LHCN-M2 (cell line): Measurements from ENCODE around the gene KRTAP10-11. TPM values are rescaled to one million over a fixed set of nuclear protein-coding genes. Genes with fewer than 3 reads are reported as not detected.
"Not testable (repeated sequence)": the region's sequence is repeated elsewhere in the genome, so short reads cannot be mapped to it uniquely, and the experiment has no call there.

Experiments
- DNase-seq: peaks from one replicate; pipeline ENCODE4 v3.0.0-alpha.2; 2012; ENCODE audit warnings: low read depth
- total RNA-seq: library from RNA; depleted of rRNA; stranded (reverse); fragments of >200 nt; gene quantifications from 2 replicates; pipeline ENCODE4 v1.2.3, GENCODE V29; 2014

Gene KRTAP10-11
- total RNA-seq, 1 experiment from 2014 or later = not detected

DNA sequence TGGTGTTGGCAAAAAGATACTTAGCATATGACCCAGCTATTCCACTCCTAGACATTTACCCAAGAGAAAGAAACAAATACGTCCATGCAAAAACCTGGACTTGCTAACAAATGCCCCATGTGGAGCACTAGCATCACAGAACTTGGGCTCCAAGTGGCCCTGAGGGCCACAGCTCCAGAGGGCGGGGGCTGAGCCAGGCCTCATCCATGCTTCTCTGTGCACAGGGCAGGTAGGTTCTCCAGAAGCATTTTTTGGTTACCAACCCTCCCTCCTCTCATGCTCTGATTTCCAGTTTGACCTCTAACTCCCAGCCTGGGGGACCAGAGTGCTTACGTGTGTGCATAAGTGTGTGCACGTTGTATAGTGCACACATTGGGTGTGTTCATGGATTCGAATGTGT, 18.5 kb downstream of the KRTAP10-11 start:
- DNase-seq = no peak

GRCh38 chr21:44666401-44667320, 20.4 kb downstream of the KRTAP10-11 start, which contains the start of gene KRTAP12-2:
Gene KRTAP12-2, minus strand, starts transcription at chr21:44666927. Its CDS starts 41 bp downstream, at chr21:44666886.
- DNase-seq = peak; percentile 48

GRCh38 chr21:44667612-44668011, 21.4 kb downstream of the KRTAP10-11 start:
- no peak for DNase-seq

DNA sequence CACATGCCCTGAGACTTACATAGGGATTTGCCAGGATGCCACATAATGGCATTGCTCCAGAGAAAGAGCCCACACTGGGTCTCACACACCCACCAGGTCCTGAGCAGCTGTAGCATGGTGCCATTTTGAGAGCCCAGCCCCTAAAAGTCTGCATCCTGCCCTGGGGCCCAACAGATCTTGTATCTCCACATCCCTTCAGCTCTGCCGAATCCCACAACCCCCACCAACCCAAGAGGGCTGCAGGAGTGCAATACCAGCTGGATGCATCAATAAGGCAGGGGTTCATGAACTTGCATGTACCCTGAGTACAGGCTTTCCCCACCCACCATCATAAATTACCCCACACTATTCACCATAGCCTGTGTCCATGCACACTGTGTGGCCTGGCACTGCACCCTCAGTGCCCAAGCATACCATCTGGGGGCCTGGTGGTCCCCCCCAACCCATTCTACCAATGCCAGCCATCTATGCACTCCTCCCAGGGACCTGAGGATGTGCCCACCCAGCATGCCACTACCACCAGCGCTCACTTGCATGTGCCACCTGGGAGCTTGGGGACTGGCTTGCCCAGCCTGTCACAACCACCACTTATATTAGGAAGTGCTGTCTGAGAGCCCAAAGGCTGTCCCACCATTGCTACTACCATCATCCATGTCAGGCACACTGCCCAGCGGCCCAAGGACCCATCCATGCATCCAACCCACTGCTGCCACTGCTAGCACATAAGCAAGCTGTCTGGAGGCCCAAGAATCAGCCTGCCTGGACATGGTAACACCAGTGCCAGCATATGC, 24.6 kb downstream of the KRTAP10-11 start:
- no peak for DNase-seq

GRCh38 chr21:44671911-44672310, 25.7 kb downstream of the KRTAP10-11 start:
- DNase-seq = no peak

- no peak for DNase-seq
Measured at GRCh38 chr21:44677881-44678280, 31.7 kb downstream of the KRTAP10-11 start.

- no peak for DNase-seq
Measured at GRCh38 chr21:44681152-44681551, 34.9 kb downstream of the KRTAP10-11 start.

DNA sequence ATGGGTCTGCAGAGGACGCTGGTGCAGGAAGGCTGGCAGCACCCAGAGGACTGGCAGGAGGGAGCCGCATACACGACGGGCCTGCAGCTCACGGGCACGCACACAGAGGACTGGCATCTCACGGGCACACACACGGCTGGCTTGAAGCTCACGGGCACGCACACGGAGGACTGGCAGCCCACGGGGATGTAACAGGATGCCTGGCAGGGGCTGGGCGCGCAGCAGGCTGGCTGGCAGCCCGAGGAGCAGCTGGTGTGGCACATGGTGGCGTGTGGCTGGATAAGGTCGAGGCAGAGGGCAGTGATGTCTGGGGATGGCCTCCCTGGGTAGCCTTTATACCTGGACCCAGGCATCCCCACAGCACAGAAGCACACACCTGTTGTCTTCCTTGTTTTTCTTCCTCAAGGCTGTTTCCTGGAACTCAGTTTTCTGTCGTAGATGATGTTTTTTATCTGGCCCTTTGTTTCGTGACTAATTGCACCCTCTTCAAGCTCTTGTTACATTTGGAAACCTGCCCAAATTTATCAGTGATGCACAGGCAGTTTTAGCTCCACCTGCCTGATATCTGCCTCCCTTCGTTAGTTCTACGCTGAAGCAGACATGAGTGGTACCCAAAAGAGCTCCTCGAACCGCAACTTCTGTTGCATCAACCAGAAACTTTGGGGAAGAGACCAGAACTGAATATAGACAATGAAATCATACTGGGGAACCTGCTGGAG, 35.8 kb downstream of the KRTAP10-11 start, which contains the start of gene KRTAP12-1:
TSS of gene KRTAP12-1 (minus strand) at position 303 of the 719 bp plus-strand sequence. CDS start at position 263, 40 bp downstream.
- DNase-seq = no peak

GRCh38 chr21:44682580-44683151, 36.5 kb downstream of the KRTAP10-11 start:
- DNase-seq = no peak

- DNase-seq = no peak
Measured at GRCh38 chr21:44684077-44684476, 37.9 kb downstream of the KRTAP10-11 start.

DNA sequence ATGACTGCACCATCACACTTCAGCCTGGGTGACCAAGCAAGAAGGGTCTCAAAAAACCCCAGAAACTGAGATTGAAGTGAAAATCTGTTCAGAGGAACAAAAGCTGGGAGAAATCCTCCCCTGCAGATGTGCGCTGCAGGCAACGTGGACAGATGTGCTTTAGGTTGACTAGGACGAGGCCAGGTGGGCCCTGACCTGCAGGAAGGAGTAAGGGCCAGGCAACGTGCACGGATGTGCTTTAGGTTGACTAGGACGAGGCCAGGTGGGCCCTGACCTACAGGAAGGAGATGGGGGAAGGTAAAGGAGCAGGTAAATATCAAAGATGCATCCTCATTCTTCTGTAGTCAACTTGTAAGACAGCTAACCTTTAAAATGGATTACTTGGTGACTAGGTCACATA, 38.3 kb downstream of the KRTAP10-11 start:
- no peak for DNase-seq

- not testable (repeated sequence) for DNase-seq
Measured at GRCh38 chr21:44685050-44685449, 38.8 kb downstream of the KRTAP10-11 start.

DNA sequence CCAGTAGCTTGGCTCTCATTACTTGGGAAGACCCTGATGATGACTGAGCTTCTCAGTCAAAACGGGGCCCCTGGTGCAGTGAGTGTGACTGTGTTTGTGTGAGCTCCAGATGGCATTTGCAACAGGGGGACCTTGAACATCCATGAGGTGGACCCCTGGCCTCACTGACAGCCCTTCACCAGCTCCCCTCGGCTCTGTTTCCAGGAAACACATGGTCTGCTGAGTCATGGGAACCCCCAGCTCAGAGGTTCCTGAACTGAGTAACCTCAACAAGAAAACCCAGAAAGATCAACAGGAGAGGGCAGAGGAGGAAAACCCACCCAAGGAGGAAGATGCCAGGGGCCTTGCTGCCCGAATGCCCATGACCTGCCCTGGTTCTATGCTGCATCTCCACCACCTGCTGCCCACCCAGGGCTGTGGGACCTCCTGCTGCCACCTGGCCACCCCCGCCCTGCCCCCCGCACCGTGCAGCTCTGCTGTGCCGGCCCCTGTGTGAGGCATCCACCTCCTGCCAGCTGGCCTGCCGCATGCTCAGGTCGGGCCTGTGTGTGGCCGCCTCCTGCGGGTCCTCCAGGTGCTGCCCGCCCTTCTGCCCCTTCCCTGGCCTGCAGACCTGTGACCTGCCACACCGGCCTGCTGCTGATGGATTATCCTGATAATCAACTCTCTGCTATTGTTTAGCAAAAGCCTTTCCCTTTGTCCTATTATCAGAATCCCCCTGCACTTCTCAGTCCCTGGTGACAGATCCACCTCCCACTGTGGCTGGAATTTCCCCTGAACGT, 40.0 kb downstream of the KRTAP10-11 start:
- no peak for DNase-seq

GRCh38 chr21:44686843-44687561, 40.8 kb downstream of the KRTAP10-11 start:
- no peak for DNase-seq

GRCh38 chr21:44687671-44688070, 41.5 kb downstream of the KRTAP10-11 start:
- peak; percentile 9 for DNase-seq

DNA sequence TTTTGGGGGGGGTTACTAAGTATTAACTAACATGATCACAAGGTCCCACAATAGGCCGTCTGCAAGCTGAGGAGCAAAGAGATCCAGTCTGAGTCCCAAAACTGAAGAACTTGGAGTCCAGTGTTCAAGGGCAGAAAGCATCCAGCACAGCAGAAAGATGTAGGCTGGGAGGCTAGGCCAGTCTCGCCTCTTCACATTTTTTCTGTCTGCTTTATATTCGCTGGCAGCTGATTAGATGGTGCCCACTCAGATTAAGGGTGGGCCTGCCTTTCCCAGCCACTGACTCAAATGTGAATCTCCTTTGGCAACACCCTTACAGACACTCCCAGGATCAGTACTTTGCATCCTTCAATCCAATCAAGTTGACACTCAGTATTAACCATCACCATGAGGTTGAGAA, 43.5 kb downstream of the KRTAP10-11 start:
- DNase-seq = not testable (repeated sequence)

- DNase-seq = no peak
Measured at GRCh38 chr21:44691686-44692085, 45.5 kb downstream of the KRTAP10-11 start.

DNA sequence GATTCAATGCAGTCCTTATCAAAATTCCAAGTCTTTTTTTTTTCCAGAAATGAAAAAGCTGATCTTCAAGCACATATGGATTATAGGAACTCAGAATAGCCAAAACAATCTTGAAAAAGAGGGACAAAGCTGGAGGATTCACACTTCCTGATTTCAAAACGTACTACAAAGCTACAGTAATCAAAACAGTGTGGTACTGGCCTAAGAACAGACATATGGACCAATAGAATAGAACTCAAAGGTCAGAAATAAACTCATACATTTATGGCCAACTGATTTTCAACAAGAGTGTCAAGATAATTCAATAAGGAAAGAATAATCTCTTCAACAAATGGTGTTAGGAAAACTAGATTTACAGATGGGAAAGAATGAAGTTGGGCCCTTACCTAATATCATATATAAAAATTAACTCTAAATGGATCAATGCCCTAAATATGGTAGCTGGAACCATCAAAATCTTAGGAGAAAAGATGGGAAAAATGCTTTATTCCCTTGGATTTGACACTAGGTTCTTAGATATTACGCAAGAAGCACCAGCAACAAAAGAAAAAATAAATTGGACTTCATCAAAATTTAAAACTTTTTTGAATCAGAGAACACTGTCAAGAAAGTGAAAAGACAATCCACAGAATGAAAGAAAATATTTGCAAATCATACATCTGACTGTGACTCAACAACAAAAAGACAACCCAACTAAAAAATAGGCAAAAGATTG, 46.7 kb downstream of the KRTAP10-11 start:
- DNase-seq = no peak

- no peak for DNase-seq
Measured at GRCh38 chr21:44694776-44695175, 48.6 kb downstream of the KRTAP10-11 start.
